ENCODE data around the gene UBE2J2.
A peak's percentile ranks its signal among the peaks of the same experiment; 100 is the strongest.
"Not testable (repeated sequence)": the region's sequence is repeated elsewhere in the genome, so short reads cannot be mapped to it uniquely, and the experiment has no call there.

Gene UBE2J2

DNA sequence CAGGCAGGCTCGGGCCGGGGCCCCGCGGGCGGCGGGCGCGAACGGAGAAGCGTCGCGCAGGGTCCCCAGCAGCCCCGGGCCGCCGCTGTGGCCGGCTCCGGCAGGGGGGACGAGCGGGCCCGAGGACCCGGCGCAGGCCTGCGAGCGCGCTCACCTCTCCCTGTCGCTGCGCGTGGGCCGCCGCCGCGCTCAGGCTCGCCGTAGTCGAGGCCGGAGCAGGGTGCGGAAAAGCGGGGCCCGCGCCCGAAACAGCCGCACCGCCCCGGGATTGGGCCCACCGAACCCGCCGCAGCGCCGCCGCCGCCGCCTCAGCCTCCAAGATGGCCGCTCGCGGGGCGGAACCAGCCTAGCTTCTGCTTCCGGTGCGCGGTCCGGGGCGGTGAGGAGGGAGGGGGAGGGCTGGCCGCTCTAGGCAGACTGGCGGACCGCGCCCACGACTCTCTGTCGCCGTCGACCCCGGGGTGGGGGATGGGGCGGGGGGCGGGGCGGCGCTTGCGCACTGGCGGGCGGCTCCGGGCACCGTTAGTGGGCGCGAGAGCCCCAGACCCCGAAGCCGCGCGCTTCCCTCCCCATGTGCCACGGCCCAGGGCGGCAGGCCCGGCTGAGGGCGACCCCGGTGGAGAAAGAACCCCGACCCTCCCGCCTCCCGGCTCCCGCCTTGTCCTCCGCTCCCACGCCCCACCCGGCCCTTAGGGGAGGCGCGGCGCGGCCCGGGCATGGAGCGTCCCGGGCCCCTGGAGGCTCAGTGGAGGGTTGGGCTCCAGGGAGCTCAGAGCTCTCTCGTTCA lies at the start of gene UBE2J2:
Gene UBE2J2 (minus strand): TSS at position 343 of the 787 bp plus-strand sequence. CDS start 5,862 bp downstream, outside the sequence.
- peak; percentile 97 for DNase-seq

- no peak for DNase-seq
Measured at GRCh38 chr1:1322952-1323351, 49.3 kb upstream of the UBE2J2 start.

DNA sequence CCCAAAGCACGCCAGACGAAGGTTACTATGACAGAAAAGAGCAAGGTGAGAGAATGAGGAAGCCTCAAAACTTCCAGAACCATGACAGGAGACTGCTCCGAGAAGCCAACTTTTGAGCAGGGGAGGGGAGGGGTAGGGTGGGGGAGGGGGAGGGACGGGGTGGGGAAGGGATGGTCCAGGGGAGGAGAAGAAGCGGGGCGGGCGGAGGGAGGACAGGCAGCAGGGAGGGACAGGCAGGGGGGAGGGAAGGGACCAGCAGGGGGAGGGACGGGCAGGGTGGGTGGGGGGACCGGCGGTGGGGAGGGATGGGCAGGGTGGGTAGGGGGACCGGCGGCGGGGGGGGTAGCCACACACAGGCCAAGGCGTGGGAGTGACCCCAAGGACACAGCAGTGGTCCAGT lies 48.8 kb upstream of the UBE2J2 start:
- no peak for DNase-seq

DNA sequence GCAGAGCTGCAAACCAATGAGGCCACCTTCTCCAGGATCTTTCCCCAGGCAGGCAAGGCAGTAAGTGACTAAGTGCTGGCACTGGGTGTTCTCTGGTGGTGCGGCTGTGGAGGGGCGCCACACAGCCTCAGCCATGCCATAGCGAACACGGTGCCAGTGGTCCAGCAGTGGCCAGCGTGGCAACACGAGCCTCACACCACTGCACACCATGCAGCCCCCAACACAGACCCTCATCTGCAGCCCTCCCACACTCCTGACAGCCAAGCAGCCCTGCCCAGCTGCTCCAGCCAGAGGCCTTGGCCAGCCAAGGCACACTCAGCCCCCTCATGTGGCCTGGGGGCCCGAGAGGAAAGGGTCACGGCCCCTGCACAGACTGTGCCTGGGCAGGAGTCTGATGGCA lies 47.8 kb upstream of the UBE2J2 start:
- DNase-seq: no peak

- DNase-seq: no peak
Measured at GRCh38 chr1:1320666-1321448, 47.2 kb upstream of the UBE2J2 start.

GRCh38 chr1:1319646-1319941 lies 45.9 kb upstream of the UBE2J2 start:
- no peak for DNase-seq

GRCh38 chr1:1318777-1319645 lies 45.4 kb upstream of the UBE2J2 start:
- no peak for DNase-seq

- DNase-seq: peak; percentile 78
Measured at GRCh38 chr1:1318131-1318652, 44.5 kb upstream of the UBE2J2 start.

DNA sequence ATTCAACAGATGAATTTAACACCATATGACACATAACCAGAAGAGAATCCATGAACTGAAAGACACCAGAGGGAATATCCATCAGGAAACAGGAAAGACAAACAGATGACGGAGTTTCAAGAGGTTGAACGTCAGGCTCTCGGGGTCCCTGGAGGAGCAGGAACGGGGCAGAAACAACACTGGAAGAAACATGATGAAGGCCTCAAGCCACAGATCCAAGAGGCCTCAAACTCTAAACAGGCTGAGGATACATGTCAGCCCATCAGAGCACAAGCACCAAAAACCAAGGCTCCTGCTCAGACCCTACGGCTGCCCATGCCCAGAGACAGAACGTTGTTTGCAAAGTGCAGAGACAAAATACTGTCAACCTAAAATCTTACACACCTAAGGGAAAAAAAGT lies 43.8 kb upstream of the UBE2J2 start:
- DNase-seq: no peak

- not testable (repeated sequence) for DNase-seq
Measured at GRCh38 chr1:1316199-1316598, 42.5 kb upstream of the UBE2J2 start.

GRCh38 chr1:1315435-1315954 lies 41.8 kb upstream of the UBE2J2 start:
- DNase-seq: no peak

GRCh38 chr1:1314678-1315335 lies 41.2 kb upstream of the UBE2J2 start:
- DNase-seq: no peak

DNA sequence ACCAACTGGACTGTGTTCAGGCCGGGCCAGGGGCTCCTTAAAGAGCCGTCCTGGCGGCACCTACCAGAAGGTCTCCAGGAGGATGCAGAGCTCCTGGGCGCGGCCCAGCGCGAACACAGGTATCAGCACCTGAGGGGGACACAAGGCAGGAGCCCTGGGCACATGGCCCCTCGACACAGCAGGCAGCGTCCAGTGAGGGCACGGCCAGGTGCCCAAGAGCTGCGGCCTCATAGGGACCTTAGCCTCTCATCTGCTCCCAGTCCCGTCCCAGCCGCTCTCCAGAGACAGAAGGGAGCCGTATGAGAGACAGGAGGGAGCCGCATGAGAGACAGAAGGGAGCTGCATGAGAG lies 40.6 kb upstream of the UBE2J2 start:
- no peak for DNase-seq

GRCh38 chr1:1313500-1314236 lies 40.0 kb upstream of the UBE2J2 start:
- no peak for DNase-seq

DNA sequence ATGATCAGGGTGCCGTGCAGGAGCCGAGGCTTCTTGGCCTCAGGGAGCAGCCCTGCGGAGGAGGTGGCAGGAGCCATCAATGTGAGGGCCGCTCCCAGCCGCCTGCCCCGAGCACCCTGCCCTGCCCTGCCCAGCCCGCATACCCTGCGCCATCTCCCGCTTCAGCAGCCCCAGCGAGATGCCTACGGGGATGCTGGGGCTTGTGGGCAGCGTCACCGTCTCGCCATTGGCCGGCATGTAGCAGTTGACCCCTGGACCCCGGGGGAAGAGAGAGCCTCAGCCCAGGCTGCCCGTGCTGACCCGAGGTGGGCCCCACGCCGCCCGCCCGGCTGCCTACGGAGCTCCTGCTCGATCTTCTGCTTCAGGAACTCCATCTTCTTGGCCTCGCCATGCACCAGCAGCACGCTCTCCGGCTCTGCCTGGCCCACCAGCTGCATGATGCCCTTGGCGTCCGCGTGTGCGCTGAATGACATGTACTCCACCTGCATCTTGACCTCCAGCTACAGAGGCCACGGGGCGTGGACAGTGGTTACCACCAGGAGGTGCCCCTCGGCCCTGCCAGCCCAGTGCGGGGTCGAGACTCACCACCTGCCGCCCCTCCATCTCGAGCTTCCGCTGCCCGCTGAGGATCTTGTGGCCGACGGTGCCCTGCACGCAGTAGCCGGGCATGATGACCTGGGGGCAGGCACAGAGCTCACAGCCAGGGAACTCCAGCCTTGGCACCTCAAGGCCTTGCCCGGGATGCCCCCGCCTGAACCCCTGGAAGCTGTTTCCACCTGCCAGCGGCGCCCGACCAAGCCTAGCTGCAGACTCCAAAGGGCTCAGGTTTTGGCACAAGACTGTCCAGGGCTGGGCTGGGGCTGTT lies 39.0 kb upstream of the UBE2J2 start:
- DNase-seq: no peak

- no peak for DNase-seq
Measured at GRCh38 chr1:1311107-1312104, 37.8 kb upstream of the UBE2J2 start.

DNA sequence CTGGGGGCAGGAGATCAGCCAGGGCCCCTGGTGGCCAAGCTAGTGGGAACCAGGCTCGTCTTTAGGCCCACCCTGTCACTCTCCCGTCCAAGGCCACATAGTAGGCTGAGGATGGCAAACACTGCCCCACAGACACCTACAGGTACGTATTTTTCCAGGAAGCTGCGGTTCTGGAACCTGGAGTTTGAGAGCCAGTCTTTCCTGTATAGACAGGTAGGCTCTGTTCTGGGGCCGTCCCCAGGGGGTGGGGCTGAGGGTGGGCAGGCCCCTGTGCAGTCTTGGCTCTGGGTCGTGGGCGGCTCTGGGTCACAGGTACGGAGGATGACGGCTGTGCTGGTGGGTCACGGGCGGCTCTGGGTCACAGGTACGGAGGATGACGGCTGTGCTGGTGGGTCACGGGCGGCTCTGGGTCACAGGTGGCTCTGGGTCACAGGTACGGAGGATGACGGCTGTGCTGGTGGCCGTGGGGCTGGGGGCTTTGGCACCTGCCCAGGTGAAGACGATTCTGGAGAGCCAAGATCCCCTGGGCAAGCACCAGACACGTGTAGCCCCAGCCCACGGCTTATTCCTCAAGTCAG lies 36.9 kb upstream of the UBE2J2 start:
- DNase-seq: no peak

DNA sequence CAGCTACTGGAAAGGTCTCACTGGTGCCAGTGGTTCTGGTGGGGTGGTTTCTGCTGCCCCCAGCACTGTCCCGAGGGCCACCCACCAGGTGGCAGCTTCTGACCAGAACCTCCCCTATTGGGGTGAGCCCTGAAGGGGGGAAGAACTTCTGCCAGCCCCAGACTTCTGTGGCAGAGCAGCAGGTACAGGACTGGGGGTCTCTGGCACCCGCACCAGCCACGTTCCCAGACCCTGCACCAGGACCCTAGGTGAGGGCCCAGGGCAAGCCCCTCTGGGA lies 36.4 kb upstream of the UBE2J2 start:
- no peak for DNase-seq

All from right forelimb (tissue), 1 donor.